Loucy (cell line): Measurements from ENCODE around the gene MX2.

Experiments used
- EZH2phosphoT487 ChIP-seq: fragments of 200-600 bp; IDR thresholded peaks from 2 replicates; pipeline ENCODE4 v1.6.1; 2018; ENCODE audit warnings: antibody characterized with exemption, mild to moderate bottlenecking, moderate library complexity, borderline replicate concordance
- TF ChIP-seq, protein P1 (sequence below): fragments of 200-600 bp; sonication (generic); conservative IDR thresholded peaks from 2 replicates; pipeline ENCODE4 v1.5.1; 2014; ENCODE audit warnings: mild to moderate bottlenecking, antibody characterized with exemption, low read length

DNA sequence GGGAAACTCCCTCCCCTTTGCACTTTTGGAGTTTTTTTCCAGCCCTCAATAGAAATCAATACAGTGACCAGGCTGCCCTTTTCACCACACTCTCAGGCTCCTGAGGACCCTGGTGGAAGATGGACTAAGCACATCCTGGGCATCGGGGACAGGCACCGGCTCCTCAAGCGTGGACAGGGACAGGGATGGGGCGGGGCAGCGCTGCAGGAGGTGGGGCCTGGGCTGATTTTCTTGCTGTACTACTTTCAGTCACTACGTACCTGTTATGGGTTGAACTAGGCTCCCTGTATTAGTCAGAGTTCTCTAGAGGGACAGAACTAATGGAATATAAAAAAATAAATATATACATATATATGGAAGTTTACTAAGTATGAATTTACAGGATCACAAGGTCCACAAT lies 2.5 kb downstream of the MX2 start:
- TF ChIP-seq, protein P1, sequence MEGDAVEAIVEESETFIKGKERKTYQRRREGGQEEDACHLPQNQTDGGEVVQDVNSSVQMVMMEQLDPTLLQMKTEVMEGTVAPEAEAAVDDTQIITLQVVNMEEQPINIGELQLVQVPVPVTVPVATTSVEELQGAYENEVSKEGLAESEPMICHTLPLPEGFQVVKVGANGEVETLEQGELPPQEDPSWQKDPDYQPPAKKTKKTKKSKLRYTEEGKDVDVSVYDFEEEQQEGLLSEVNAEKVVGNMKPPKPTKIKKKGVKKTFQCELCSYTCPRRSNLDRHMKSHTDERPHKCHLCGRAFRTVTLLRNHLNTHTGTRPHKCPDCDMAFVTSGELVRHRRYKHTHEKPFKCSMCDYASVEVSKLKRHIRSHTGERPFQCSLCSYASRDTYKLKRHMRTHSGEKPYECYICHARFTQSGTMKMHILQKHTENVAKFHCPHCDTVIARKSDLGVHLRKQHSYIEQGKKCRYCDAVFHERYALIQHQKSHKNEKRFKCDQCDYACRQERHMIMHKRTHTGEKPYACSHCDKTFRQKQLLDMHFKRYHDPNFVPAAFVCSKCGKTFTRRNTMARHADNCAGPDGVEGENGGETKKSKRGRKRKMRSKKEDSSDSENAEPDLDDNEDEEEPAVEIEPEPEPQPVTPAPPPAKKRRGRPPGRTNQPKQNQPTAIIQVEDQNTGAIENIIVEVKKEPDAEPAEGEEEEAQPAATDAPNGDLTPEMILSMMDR: no peak
- no peak for TF ChIP-seq EZH2phosphoT487
